Measurements from ENCODE around the gene GDI2.

DNA sequence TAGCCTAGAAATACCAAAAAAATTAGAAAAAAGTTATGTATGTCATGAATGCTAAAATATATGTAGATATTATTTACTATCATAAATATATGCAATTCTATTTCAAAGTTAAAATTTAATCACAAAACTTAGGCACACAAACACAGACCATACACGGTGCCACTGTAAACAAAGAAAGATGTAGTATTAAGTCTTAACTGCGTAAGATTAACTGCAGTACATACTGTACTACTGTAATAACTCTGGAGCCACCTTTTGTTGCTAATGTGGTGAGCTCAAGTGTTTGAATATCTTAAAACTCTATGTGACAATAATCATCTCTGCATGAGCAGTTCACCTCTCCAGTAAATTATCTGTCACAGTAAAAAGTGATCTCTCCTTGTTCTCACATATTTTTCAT is 23.6 kb downstream of the GDI2 start:
- TF ChIP-seq SPI1 (IDR thresholded peaks at IDR 0.05; ENCODE audit: low read depth, low read length) (no peak), TAF1 (IDR thresholded peaks at IDR 0.05; ENCODE audit: low read depth, low read length) (no peak), POLR2A (IDR thresholded peaks at IDR 0.05; ENCODE audit: low read depth, low read length) (no peak), POLR2AphosphoS5 (IDR thresholded peaks at IDR 0.05; ENCODE audit: low read depth, low read length) (no peak), PAX5 (IDR thresholded peaks at IDR 0.05; ENCODE audit: insufficient read depth, low read length, severe bottlenecking) (no peak), POU2F2 (IDR thresholded peaks at IDR 0.05; ENCODE audit: low read depth, low read length) (no peak)
